H1 (cell line): ENCODE data around the gene DRAP1. TPM values are rescaled to one million over a fixed set of nuclear protein-coding genes. Genes with fewer than 3 reads are reported as not detected.

Experiments
- CTCF ChIA-PET: fragments of 300-600 bp; sonication (Branson Sonifier 250); formaldehyde crosslinking; loops from one replicate; lab custom pipeline; 2021; ENCODE audit not compliant: partially characterized antibody; lab: Charles Lee
- POLR2A ChIA-PET: fragments of 300-600 bp; sonication (Branson Sonifier 250); formaldehyde crosslinking; loops from one replicate; lab custom pipeline; 2021; ENCODE audit warnings: inconsistent platforms; ENCODE audit not compliant: partially characterized antibody; lab: Charles Lee
- DNase-seq, 2 experiments: peaks; one replicate each; pipeline versions ENCODE4 v3.0.0 to v3.0.0-alpha.2; 2010 to 2022; ENCODE audit warnings: low spot score in 2 of 2, low read depth in 1 of 2, mixed read lengths in 1 of 2
- FAIRE-seq: peaks from 2 replicates; lab custom pipeline; 2011; peaks lifted over from hg19 to GRCh38; lab: Jason Lieb, UNC
- H2AFZ ChIP-seq: 2 replicates; pipeline ENCODE4 v1.8.1; 2012; ENCODE audit warnings: low read length, inconsistent platforms
- H2AK5ac ChIP-seq: 2 replicates; pipeline ENCODE4 v1.6.1; 2013; ENCODE audit warnings: low read depth, low read length
- H2BK120ac ChIP-seq: replicated peaks from 2 replicates; pipeline ENCODE3; 2013; ENCODE audit warnings: low read depth, low read length, inconsistent platforms
- H2BK12ac ChIP-seq: 2 replicates; pipeline ENCODE4 v1.6.1; 2013; ENCODE audit warnings: low read depth, low read length
- H2BK15ac ChIP-seq: 2 replicates; pipeline ENCODE4 v1.6.1; 2013; ENCODE audit warnings: low read length
- H2BK20ac ChIP-seq: 2 replicates; pipeline ENCODE4 v1.6.1; 2013; ENCODE audit warnings: low read length
- H2BK5ac ChIP-seq: 2 replicates; pipeline ENCODE4 v1.6.1; 2013; ENCODE audit warnings: low read depth, low read length
- H3K14ac ChIP-seq: 2 replicates; pipeline ENCODE4 v1.6.1; 2013; ENCODE audit warnings: inconsistent platforms; ENCODE audit not compliant: insufficient read length
- H3K18ac ChIP-seq: 2 replicates; pipeline ENCODE4 v1.6.1; 2013; ENCODE audit warnings: low read length; ENCODE audit errors: extremely low read depth
- H3K23ac ChIP-seq: 2 replicates; pipeline ENCODE4 v1.6.1; 2013; ENCODE audit warnings: inconsistent platforms; ENCODE audit not compliant: insufficient read length
- H3K23me2 ChIP-seq: 2 replicates; pipeline ENCODE4 v1.6.1; 2013; ENCODE audit warnings: low read depth, low read length
- H3K27ac ChIP-seq: 2 replicates; pipeline ENCODE4 v1.6.1; 2011; ENCODE audit warnings: low read depth, low read length, inconsistent platforms
- H3K27me3 ChIP-seq, 4 experiments: replicated peaks in 1 of 4; 1 replicate in 1 of 4; 2 replicates in 3 of 4; pipeline versions ENCODE4 v1.6.1 to v1.8.1; 2011 to 2013; ENCODE audit warnings: low read length in 3 of 4, mild to moderate bottlenecking in 3 of 4, inconsistent platforms in 2 of 4, mixed read lengths in 2 of 4, moderate library complexity in 1 of 4; ENCODE audit not compliant: control insufficient read depth in 3 of 4, insufficient read depth in 3 of 4; ENCODE audit errors: extremely low read depth in 1 of 4
- H3K36me3 ChIP-seq, 4 experiments: 2 replicates each; pipeline versions ENCODE4 v1.6.1 to v1.8.1; 2011 to 2013; ENCODE audit warnings: mild to moderate bottlenecking in 4 of 4, low read length in 3 of 4, moderate library complexity in 2 of 4, control low read depth in 1 of 4, inconsistent platforms in 1 of 4; ENCODE audit not compliant: insufficient read depth in 4 of 4, control insufficient read depth in 2 of 4
- H3K4ac ChIP-seq: replicated peaks from 2 replicates; pipeline ENCODE3; 2013; ENCODE audit warnings: low read length, low read depth, mixed read lengths, inconsistent platforms; ENCODE audit not compliant: insufficient read length
- H3K4me1 ChIP-seq, 4 experiments: replicated peaks in 1 of 4; 1 replicate in 1 of 4; 2 replicates in 3 of 4; pipeline versions ENCODE4 v1.6.1 to v1.8.1; 2011 to 2013; ENCODE audit warnings: low read length in 3 of 4, inconsistent platforms in 2 of 4, mixed read lengths in 1 of 4; ENCODE audit not compliant: insufficient read depth in 4 of 4, control insufficient read depth in 3 of 4
- H3K4me2 ChIP-seq, 2 experiments: 2 replicates each; pipeline versions ENCODE4 v1.6.1 to v1.8.1; 2011 to 2013; ENCODE audit warnings: low read depth in 2 of 2, low read length in 2 of 2, control low read depth in 1 of 2, inconsistent platforms in 1 of 2, mild to moderate bottlenecking in 1 of 2; ENCODE audit not compliant: insufficient read depth in 1 of 2
- H3K4me3 ChIP-seq, 4 experiments: fragments of 200-600, 300-600 bp in 1 of 4; sonication (generic), shearing (Covaris generic), sonication (Bioruptor Twin) in 1 of 4; 2 replicates each; pipeline versions ENCODE4 v1.5.1 to v1.8.1; 2011 to 2016; ENCODE audit warnings: low read length in 4 of 4, low read depth in 3 of 4, control low read depth in 2 of 4, inconsistent platforms in 2 of 4, mild to moderate bottlenecking in 2 of 4, mixed read lengths in 1 of 4, moderate library complexity in 1 of 4; ENCODE audit not compliant: insufficient read depth in 2 of 4; ENCODE audit errors: extremely low read depth in 1 of 4
- H3K56ac ChIP-seq: replicated peaks from 2 replicates; pipeline ENCODE3; 2013; ENCODE audit warnings: low read depth, mild to moderate bottlenecking, mixed read lengths, low read length, inconsistent platforms; ENCODE audit not compliant: insufficient read length
- H3K79me1 ChIP-seq: 2 replicates; pipeline ENCODE4 v1.6.1; 2013; ENCODE audit warnings: low read depth, low read length, control low read depth
- H3K79me2 ChIP-seq, 2 experiments: 2 replicates each; pipeline versions ENCODE4 v1.6.1 to v1.8.1; 2012 to 2013; ENCODE audit warnings: low read length in 2 of 2, mild to moderate bottlenecking in 2 of 2, inconsistent platforms in 1 of 2; ENCODE audit not compliant: insufficient read depth in 2 of 2, control insufficient read depth in 1 of 2
- H3K9ac ChIP-seq, 4 experiments: replicated peaks in 1 of 4; 1 replicate in 1 of 4; 2 replicates in 3 of 4; pipeline versions ENCODE4 v1.6.1 to v1.8.1; 2011 to 2013; ENCODE audit warnings: low read depth in 3 of 4, low read length in 3 of 4, control low read depth in 2 of 4, mild to moderate bottlenecking in 2 of 4, moderate library complexity in 2 of 4, inconsistent platforms in 1 of 4; ENCODE audit errors: extremely low read depth in 1 of 4
- H3K9me3 ChIP-seq, 2 experiments: 2 replicates each; pipeline versions ENCODE4 v1.6.1 to v1.8.1; 2012 to 2013; ENCODE audit warnings: mild to moderate bottlenecking in 2 of 2, moderate library complexity in 2 of 2, control low read depth in 1 of 2, inconsistent platforms in 1 of 2, low read depth in 1 of 2, low read length in 1 of 2, mixed read lengths in 1 of 2; ENCODE audit not compliant: insufficient read depth in 2 of 2
- H4K20me1 ChIP-seq, 2 experiments: replicated peaks in 1 of 2; 2 replicates each; pipeline versions ENCODE3 to v1.8.1; 2011 to 2013; ENCODE audit warnings: inconsistent platforms in 2 of 2, low read length in 2 of 2, mild to moderate bottlenecking in 1 of 2; ENCODE audit not compliant: insufficient read depth in 2 of 2, control insufficient read depth in 1 of 2
- H4K5ac ChIP-seq: 2 replicates; pipeline ENCODE4 v1.6.1; 2013; ENCODE audit warnings: low read length, low read depth, mixed read lengths, inconsistent platforms; ENCODE audit not compliant: insufficient read length
- H4K8ac ChIP-seq: 2 replicates; pipeline ENCODE4 v1.8.0; 2013; ENCODE audit warnings: mild to moderate bottlenecking, moderate library complexity, low read length, inconsistent platforms; ENCODE audit not compliant: insufficient read depth; ENCODE audit errors: extremely low read depth
- H4K91ac ChIP-seq: replicated peaks from 2 replicates; pipeline ENCODE3; 2013; ENCODE audit warnings: low read length, mixed read lengths, inconsistent platforms; ENCODE audit not compliant: insufficient read length
- BRCA1 ChIP-seq: IDR thresholded peaks from 2 replicates; pipeline ENCODE4 v1.6.1; 2012; ENCODE audit warnings: low read depth, low read length, improper control_type of control experiment
- CBX8 ChIP-seq: fragments of 300-800, 300-1000 bp; sonication (generic); IDR thresholded peaks from 2 replicates; pipeline ENCODE4 v1.7.1; 2016; ENCODE audit warnings: low read depth, low read length, borderline replicate concordance
- CEBPB ChIP-seq: IDR thresholded peaks from 2 replicates; pipeline ENCODE4 v1.6.1; 2012; ENCODE audit warnings: low read depth, low read length
- HDAC6 ChIP-seq: IDR thresholded peaks from one replicate; pipeline ENCODE4 v1.7.1; 2012; ENCODE audit warnings: low read depth, mild to moderate bottlenecking, inconsistent platforms, low read length, moderate library complexity
- KDM1A ChIP-seq: fragments of 200-600, 300-600 bp; sonication (generic); IDR thresholded peaks from 2 replicates; pipeline ENCODE4 v1.7.1; 2016; ENCODE audit warnings: mild to moderate bottlenecking, low read length, borderline replicate concordance
- KDM5A ChIP-seq: fragments of 200-600 bp; IDR thresholded peaks from 2 replicates; pipeline ENCODE4 v1.7.1; 2012; ENCODE audit warnings: mild to moderate bottlenecking, low read length, inconsistent platforms, mixed read lengths
- PHF8 ChIP-seq: fragments of 200-600 bp; sonication (generic); conservative IDR thresholded peaks from 2 replicates; pipeline ENCODE4 v1.7.1; 2012; ENCODE audit warnings: low read depth, mild to moderate bottlenecking, inconsistent platforms, low read length, moderate library complexity
- POLR2AphosphoS5 ChIP-seq: IDR thresholded peaks from 2 replicates; pipeline ENCODE4 v1.6.1; 2011; ENCODE audit warnings: low read depth, low read length
- SAP30 ChIP-seq: fragments of 300-600 bp; sonication (generic); IDR thresholded peaks from 2 replicates; pipeline ENCODE4 v1.7.1; 2012; ENCODE audit warnings: low read length, moderate library complexity, mild to moderate bottlenecking, inconsistent platforms; ENCODE audit not compliant: insufficient read depth, insufficient replicate concordance
- SIRT6 ChIP-seq: IDR thresholded peaks from one replicate; pipeline ENCODE4 v1.7.1; 2012; ENCODE audit warnings: low read length, inconsistent platforms
- SIX5 ChIP-seq: IDR thresholded peaks from 2 replicates; pipeline ENCODE4 v1.6.1; 2011; ENCODE audit warnings: mild to moderate bottlenecking, low read depth, low read length
- TAF7 ChIP-seq: optimal IDR thresholded peaks from 2 replicates; pipeline ENCODE3; 2011; ENCODE audit warnings: low read depth, mild to moderate bottlenecking, inconsistent platforms, low read length, moderate library complexity, borderline replicate concordance
- WGBS, 2 experiments: shearing (Covaris generic) in 1 of 2; methylation state at CpG; one replicate each; pipeline versions ENCODE4 v1.1.6 to v1.1.7; 2013 to 2015; ENCODE audit warnings: low lambda C conversion rate in 2 of 2, mixed read lengths in 2 of 2, inconsistent platforms in 1 of 2, low coverage in 1 of 2, missing lambda C conversion rate in 1 of 2; ENCODE audit not compliant: insufficient replicate concordance in 2 of 2, insufficient coverage in 1 of 2, insufficient read length in 1 of 2; ENCODE audit errors: extremely low coverage in 1 of 2, missing lambda C conversion rate in 1 of 2; 5-methylcytosine and 5-hydroxymethylcytosine counted together
- polyA plus RNA-seq, 7 experiments: library from polyadenylated mRNA; depleted of rRNA in 3 of 7; stranded (reverse) in 5 of 7; unstranded in 2 of 7; fragments of >200 nt in 5 of 7; fragments of 200-250 nt in 2 of 7; gene quantifications; 1 replicate in 5 of 7; 2 replicates in 1 of 7; 4 replicates in 1 of 7; pipeline versions ENCODE4 v1.2.1 to v1.2.3, GENCODE V29; 2011 to 2013; ENCODE audit warnings: missing spikeins in 2 of 7, mixed read lengths in 2 of 7
- total RNA-seq: library from RNA; stranded (reverse); fragmentation: NEBNext Ultra II Directional; extraction: Animal tissue kit (Norgen Biotek cat#: 25700); gene quantifications from 2 replicates; pipeline ENCODE4 v1.2.1, GENCODE V29; 2021
- TF ChIP-seq, protein P1 (sequence below): IDR thresholded peaks from 2 replicates; pipeline ENCODE4 v1.6.1; 2011; ENCODE audit warnings: low read length, improper control_type of control experiment

The DRAP1 gene
- total and polyA plus RNA-seq, 2 of the 8 experiments (the other 6 are each of a cell fraction or from before 2014, with no cell fraction given), result 62.5 to 98.7 TPM

DNA sequence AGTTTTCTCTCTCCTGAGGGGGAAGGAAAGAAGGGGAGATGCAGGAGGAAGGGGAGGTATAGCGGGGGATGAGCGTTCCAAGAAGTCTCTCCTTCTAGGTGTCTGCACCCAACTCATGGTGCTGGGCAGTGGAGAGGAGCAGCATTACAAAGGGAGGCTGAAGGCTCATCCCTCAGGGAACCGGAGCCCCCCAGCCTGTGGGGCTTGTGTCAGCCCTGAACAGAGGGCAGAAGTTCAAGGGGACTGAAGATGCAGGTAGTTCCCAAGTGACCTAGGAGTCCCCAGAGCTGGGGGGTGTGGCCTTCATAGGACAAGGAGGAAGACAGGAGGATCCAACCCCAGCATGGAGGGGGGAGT, 2.2 kb upstream of the DRAP1 start:
- 98% methylated on average over 3 of the region's 3 CpGs; no CpG with 5 or more reads in 1 of the 2 experiments for WGBS, 2 experiments
- no peak overlapping the region for H3K4me2 ChIP-seq
- TF ChIP-seq CEBPB (no peak), KDM5A (no peak), HDAC6 (no peak), PHF8 (no peak), SIX5 (no peak), SAP30 (no peak), KDM1A (no peak), TAF7 (no peak), POLR2AphosphoS5 (no peak), SIRT6 (no peak), CBX8 (no peak), BRCA1 (no peak)
- TF ChIP-seq, protein P1, sequence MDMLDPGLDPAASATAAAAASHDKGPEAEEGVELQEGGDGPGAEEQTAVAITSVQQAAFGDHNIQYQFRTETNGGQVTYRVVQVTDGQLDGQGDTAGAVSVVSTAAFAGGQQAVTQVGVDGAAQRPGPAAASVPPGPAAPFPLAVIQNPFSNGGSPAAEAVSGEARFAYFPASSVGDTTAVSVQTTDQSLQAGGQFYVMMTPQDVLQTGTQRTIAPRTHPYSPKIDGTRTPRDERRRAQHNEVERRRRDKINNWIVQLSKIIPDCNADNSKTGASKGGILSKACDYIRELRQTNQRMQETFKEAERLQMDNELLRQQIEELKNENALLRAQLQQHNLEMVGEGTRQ, result no peak

More for the DNA sequence above, 2.2 kb upstream of the DRAP1 start:
- Histone ChIP-seq H4K91ac (no peak overlapping the region), H3K23ac (no peak overlapping the region), H3K4me1 (peaks cover 1 to 22% (median 13%) of the 10 kb centered on the region in 4 experiments; a peak in 5 of 7 replicates), H3K56ac (no peak overlapping the region), H4K8ac (no peak overlapping the region), H2BK120ac (no peak overlapping the region), H2AK5ac (no peak overlapping the region), H3K27me3 (no peaks in the 10 kb centered on the region), H3K9me3 (no peaks in the 10 kb centered on the region), H3K9ac (no peak overlapping the region), H3K18ac (no peak overlapping the region), H2BK12ac (no peak overlapping the region; the same call in 1 of the 2 replicates), H2BK5ac (no peak overlapping the region), H2AFZ (no peak overlapping the region), H3K14ac (no peak overlapping the region), H3K4me3 (no peak overlapping the region), H2BK15ac (no peak overlapping the region), H3K23me2 (peaks cover 13% of the 10 kb centered on the region; the same call in 1 of the 2 replicates), H2BK20ac (no peak overlapping the region), H3K36me3 (peaks cover 0 to 2% (median 0%) of the 10 kb centered on the region in 4 experiments; a peak in 2 of 8 replicates), H3K79me2 (peaks cover 0 to 7% of the 10 kb centered on the region in 2 experiments; a peak in 2 of 4 replicates), H3K27ac (no peak overlapping the region), H4K5ac (no peak overlapping the region), H3K79me1 (peaks cover 7% of the 10 kb centered on the region; the same call in 1 of the 2 replicates), H4K20me1 (peaks cover 0 to 7% of the 10 kb centered on the region in 2 experiments), H3K4ac (no peak overlapping the region)
- ChIA-PET POLR2A (interaction anchor here (1.3 to 4.9 kb wide), 10 partner anchors 10 to 57 kb away, joined by 3 to 36 read pairs (median 6); partner anchors contain the start of genes CCDC85B and MUS81), CTCF (interaction anchor here (1.5 to 2.3 kb wide), 4 partner anchors 15 to 32 kb away, joined by 5 to 10 read pairs (median 8); partner anchors contain the start of gene FIBP)
- DNase-seq, result no peak
- FAIRE-seq, result no peak
